GM12875 (cell line): ENCODE data around the gene RNF7.
A peak's percentile ranks its signal among the peaks of the same experiment; 100 is the strongest.
"Not testable (repeated sequence)": the region's sequence is repeated elsewhere in the genome, so short reads cannot be mapped to it uniquely, and the experiment has no call there.

Experiments
- H3K4me3 ChIP-seq: one replicate; pipeline ENCODE4 v1.5.1; 2011; ENCODE audit warnings: low read depth, low read length, control low read depth
- CTCF ChIP-seq: IDR thresholded peaks from 2 replicates; pipeline ENCODE4 v1.5.1; 2011; ENCODE audit warnings: low read depth, mild to moderate bottlenecking, control low read depth, inconsistent platforms, low read length, moderate library complexity, borderline replicate concordance; ENCODE audit not compliant: insufficient read depth

RNF7 gene

GRCh38 chr3:141738022-141738890 is at the start of gene RNF7:
RNF7 (plus strand) TSS chr3:141738298; CDS start chr3:141738342, 44 bp downstream.
- TF ChIP-seq CTCF = peak; percentile 95
- peak within 1 kb of the TSS; percentile 91 for H3K4me3 ChIP-seq

- TF ChIP-seq CTCF = no peak
Observed at GRCh38 chr3:141690431-141691072, 47.5 kb upstream of the RNF7 start.

GRCh38 chr3:141691471-141691870 is 46.6 kb upstream of the RNF7 start:
- H3K4me3 ChIP-seq = not testable (repeated sequence)

More at GRCh38 chr3:141690431-141691072, 47.5 kb upstream of the RNF7 start:
- H3K4me3 ChIP-seq = no peak overlapping the region

GRCh38 chr3:141692973-141693372 is 45.1 kb upstream of the RNF7 start:
- not testable (repeated sequence) for H3K4me3 ChIP-seq

- no peak overlapping the region for H3K4me3 ChIP-seq
- TF ChIP-seq CTCF = no peak
Observed at GRCh38 chr3:141699324-141699723, 38.8 kb upstream of the RNF7 start.

- no peak for TF ChIP-seq CTCF
- no peak overlapping the region for H3K4me3 ChIP-seq
Observed at GRCh38 chr3:141699897-141700296, 38.2 kb upstream of the RNF7 start.

GRCh38 chr3:141703367-141703766 is 34.7 kb upstream of the RNF7 start:
- H3K4me3 ChIP-seq = not testable (repeated sequence)

- no peak for TF ChIP-seq CTCF
Observed at GRCh38 chr3:141707741-141708203, 30.3 kb upstream of the RNF7 start.

More at GRCh38 chr3:141707741-141708203, 30.3 kb upstream of the RNF7 start:
- H3K4me3 ChIP-seq = no peak overlapping the region
